ENCODE results near the gene SETBP1. TPM values are rescaled to one million over a fixed set of nuclear protein-coding genes. Genes with fewer than 3 reads are reported as not detected.

Gene SETBP1
- total RNA-seq, 1 experiment from 2014 or later: 0.05 TPM

GRCh38 chr18:45040879-45041278 is 360.2 kb downstream of the SETBP1 start:
- RAD21 ChIA-PET (ENCODE audit: low non-redundant PET in 1 of 2, low total read pairs in 2 of 2, uncharacterized antibody in 2 of 2, unreplicated experiment in 2 of 2): no interaction called here
- BruUV-seq (replicated peaks): no TSS peak
- H3K4me2 ChIP-seq (ENCODE audit: low read length): no peak overlapping the region

More at GRCh38 chr18:45040879-45041278, 360.2 kb downstream of the SETBP1 start:
- no peak for TF ChIP-seq YY1 (IDR thresholded peaks at IDR 0.05; ENCODE audit: extremely low read depth, insufficient replicate concordance, low read depth, low read length)
- TF ChIP-seq SRF (IDR thresholded peaks at IDR 0.05; ENCODE audit: low read depth): no peak
- no peak for TF ChIP-seq CEBPB (IDR thresholded peaks at IDR 0.05; ENCODE audit: low read depth)
- no peak for TF ChIP-seq SIN3A (IDR thresholded peaks at IDR 0.05; ENCODE audit: low read depth)
- no peak for TF ChIP-seq ATF3 (IDR thresholded peaks at IDR 0.05)
- no peak for TF ChIP-seq CBX3 (IDR thresholded peaks at IDR 0.05; ENCODE audit: low read depth)
- TF ChIP-seq REST (IDR thresholded peaks at IDR 0.05; ENCODE audit: low read depth): no peak
- TF ChIP-seq ELF1 (IDR thresholded peaks at IDR 0.05; ENCODE audit: borderline replicate concordance, low read depth): no peak
- no peak for TF ChIP-seq SP1 (IDR thresholded peaks at IDR 0.05; ENCODE audit: low read depth)
- TF ChIP-seq ZNF274 (IDR thresholded peaks at IDR 0.05; ENCODE audit: low read depth, low read length): no peak
- no peak for TF ChIP-seq POLR2AphosphoS5 (IDR thresholded peaks at IDR 0.05; ENCODE audit: low read depth, low read length)
- no peak for TF ChIP-seq MAX (IDR thresholded peaks at IDR 0.05)
- no peak for TF ChIP-seq ZBTB33 (IDR thresholded peaks at IDR 0.05; ENCODE audit: extremely low read depth, insufficient replicate concordance, low read length)
- TF ChIP-seq CTCF (IDR thresholded peaks at IDR 0.05 in 2 of 3, conservative IDR thresholded peaks at IDR 0.05 in 1 of 3; ENCODE audit: borderline replicate concordance in 1 of 3, insufficient read depth in 1 of 3, low read depth in 2 of 3, low read length in 2 of 3): no peak
- no peak for TF ChIP-seq EGR1 (IDR thresholded peaks at IDR 0.05; ENCODE audit: low read depth)
- TF ChIP-seq EZH2 (IDR thresholded peaks at IDR 0.05): no peak
- TF ChIP-seq ZFX (IDR thresholded peaks at IDR 0.05): no peak
- no peak for TF ChIP-seq RAD21 (IDR thresholded peaks at IDR 0.05; ENCODE audit: low read depth)
- no peak for TF ChIP-seq POLR2A (IDR thresholded peaks at IDR 0.05; ENCODE audit: borderline replicate concordance, extremely low read depth, insufficient read depth, insufficient read length)
- TF ChIP-seq FOSL1 (IDR thresholded peaks at IDR 0.05; ENCODE audit: low read depth): no peak
- DNase-seq (ENCODE audit: low read depth, low spot score) (no peak), ATAC-seq (no peak)
- CTCF ChIA-PET: no interaction called here
- H3K4me1 ChIP-seq (ENCODE audit: control insufficient read depth in 1 of 2, insufficient read depth in 2 of 2, low read length in 2 of 2): no peaks in the 10 kb centered on the region
- H3K9me3 ChIP-seq (ENCODE audit: control insufficient read depth in 1 of 2, insufficient read depth in 1 of 2, low read depth in 1 of 2, low read length in 2 of 2): peaks cover 0 to 8% of the 10 kb centered on the region in 2 experiments; a peak in 2 of 4 replicates
- no peak overlapping the region for H3K4me3 ChIP-seq (replicated peaks in 1 of 2; ENCODE audit: low read depth in 1 of 2, low read length in 2 of 2)
- POLR2A ChIA-PET: no interaction called here
- no peak overlapping the region for H2AFZ ChIP-seq (ENCODE audit: low read depth, low read length, poor library complexity, severe bottlenecking)
- no peaks in the 10 kb centered on the region for H3K79me2 ChIP-seq (ENCODE audit: insufficient read depth, low read length)
- H3K9ac ChIP-seq (ENCODE audit: low read length): no peak overlapping the region
- H3K27ac ChIP-seq (ENCODE audit: low read depth, low read length): no peak overlapping the region
- intact Hi-C loops (cut with micrococcal nuclease): no loop called here
- no peaks in the 10 kb centered on the region for H3K27me3 ChIP-seq (ENCODE audit: insufficient read depth, low read length)
- H3K9me2 ChIP-seq (ENCODE audit: insufficient read depth): no peaks in the 10 kb centered on the region
- H3K36me3 ChIP-seq (ENCODE audit: control insufficient read depth in 1 of 2, insufficient read depth in 2 of 2, low read length in 2 of 2): no peaks in the 10 kb centered on the region
- no peaks in the 10 kb centered on the region for H4K20me1 ChIP-seq (ENCODE audit: insufficient read depth)
